ENCODE measurements around the gene UBE2F. TPM values are rescaled to one million over a fixed set of nuclear protein-coding genes. Genes with fewer than 3 reads are reported as not detected.

The UBE2F gene
- total RNA-seq, 1 experiment from 2014 or later: 62.1 TPM

DNA sequence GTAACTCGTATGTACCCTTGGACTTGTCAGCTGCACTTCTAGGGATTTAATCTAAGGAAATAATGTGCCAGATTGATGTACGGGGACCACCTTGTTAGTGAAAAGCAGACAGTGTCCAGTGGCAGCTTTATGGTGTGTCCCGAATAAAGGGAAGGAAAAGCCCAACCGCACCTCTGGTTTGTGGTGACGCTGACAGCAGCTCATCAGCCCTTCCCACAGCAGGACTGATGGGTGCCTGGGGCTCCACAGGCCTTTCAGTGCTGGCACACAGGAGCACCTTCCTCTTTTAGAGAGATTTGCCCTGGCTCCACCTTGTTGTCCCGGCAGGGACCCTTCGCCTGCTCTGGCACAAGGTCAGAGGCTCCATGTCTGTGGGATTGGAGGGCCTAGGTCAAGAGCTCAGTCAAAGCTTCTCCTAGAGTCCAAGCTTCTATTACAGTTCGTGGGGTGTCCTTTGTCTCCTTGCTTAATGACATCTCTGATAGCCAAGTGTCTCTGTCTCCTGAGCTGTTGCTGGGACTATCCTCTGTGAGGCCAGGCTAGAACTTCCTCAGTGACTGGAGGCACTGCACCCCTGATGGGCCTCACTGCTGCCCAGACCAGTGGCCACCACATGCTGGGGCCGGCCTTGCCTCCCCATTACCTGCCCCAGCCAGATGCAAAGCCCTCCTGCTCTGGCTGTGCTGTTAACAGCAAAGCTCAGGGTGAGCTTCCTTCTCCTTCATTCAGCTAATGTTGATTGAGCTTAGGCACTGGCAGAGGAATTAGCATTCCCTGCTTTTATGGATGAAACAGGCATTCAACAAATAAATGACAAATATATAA, 61.0 kb downstream of the UBE2F start:
- no CpG with 5 or more reads among the region's 9 CpGs for WGBS (ENCODE audit: extremely low coverage, insufficient read length, low lambda C conversion rate)
- no peaks in the 10 kb centered on the region; the same call in 1 of the 2 replicates for H3K4me1 ChIP-seq (ENCODE audit: insufficient read depth, low read length)
- H3K4ac ChIP-seq (ENCODE audit: low read depth, low read length): no peak overlapping the region
- no peak overlapping the region for H2AK5ac ChIP-seq (ENCODE audit: insufficient read length, low read length)
- peaks cover 2% of the 10 kb centered on the region; the same call in 1 of the 2 replicates for H3K79me2 ChIP-seq (ENCODE audit: insufficient read depth, low read length)
- peak; percentile 41 for DNase-seq
- no peaks in the 10 kb centered on the region for H4K20me1 ChIP-seq (ENCODE audit: control insufficient read depth, insufficient read depth, insufficient read length)
- Mint-ChIP-seq H3K9me3 (no peaks in the 10 kb centered on the region), H3K4me1 (peaks cover 18 to 20% of the 10 kb centered on the region in 2 experiments), H3K4me3 (peak overlapping the region in 1 of 2 experiments; percentile 2; a peak in 1 of 5 replicates), H3K27me3 (ENCODE audit: low read depth) (no peaks in the 10 kb centered on the region), H3K36me3 (ENCODE audit: insufficient read depth in 1 of 3, low read depth in 3 of 3) (peaks cover 11 to 39% (median 30%) of the 10 kb centered on the region in 3 experiments; a peak in 5 of 7 replicates), H3K27ac (peak overlapping the region in 2 of 3 experiments; percentile 76 to 92; a peak in 3 of 7 replicates)
- H3K27ac ChIP-seq (ENCODE audit: insufficient read length, low read depth, low read length): no peak overlapping the region
- H3K23ac ChIP-seq (ENCODE audit: insufficient read length, low read depth, low read length): no peak overlapping the region
- H3K9ac ChIP-seq (ENCODE audit: extremely low read depth, insufficient read length, low read length): no peak overlapping the region
- no peak overlapping the region for H2BK120ac ChIP-seq (ENCODE audit: low read depth, low read length, poor library complexity, severe bottlenecking)
- no peak overlapping the region for H3T11ph ChIP-seq (ENCODE audit: low read length)
- no peak overlapping the region for H2BK12ac ChIP-seq (ENCODE audit: insufficient read length, low read depth, low read length)
- H2AFZ ChIP-seq (ENCODE audit: low read length): no peak overlapping the region
- no peaks in the 10 kb centered on the region for H3K79me1 ChIP-seq (ENCODE audit: insufficient read depth, low read depth, low read length, poor library complexity, severe bottlenecking)
- no peak overlapping the region for H2BK20ac ChIP-seq (ENCODE audit: low read depth, low read length, poor library complexity, severe bottlenecking)
- no peak overlapping the region for H4K8ac ChIP-seq (replicated peaks; ENCODE audit: insufficient read length, low read depth, low read length)
- no peaks in the 10 kb centered on the region for H3K9me3 ChIP-seq (ENCODE audit: control insufficient read depth, low read depth, low read length)
- H4K91ac ChIP-seq (ENCODE audit: insufficient read length, low read depth, low read length): no peak overlapping the region
- no peak overlapping the region for H4K5ac ChIP-seq (ENCODE audit: insufficient read length, low read depth, low read length)
- TF ChIP-seq, protein P1, sequence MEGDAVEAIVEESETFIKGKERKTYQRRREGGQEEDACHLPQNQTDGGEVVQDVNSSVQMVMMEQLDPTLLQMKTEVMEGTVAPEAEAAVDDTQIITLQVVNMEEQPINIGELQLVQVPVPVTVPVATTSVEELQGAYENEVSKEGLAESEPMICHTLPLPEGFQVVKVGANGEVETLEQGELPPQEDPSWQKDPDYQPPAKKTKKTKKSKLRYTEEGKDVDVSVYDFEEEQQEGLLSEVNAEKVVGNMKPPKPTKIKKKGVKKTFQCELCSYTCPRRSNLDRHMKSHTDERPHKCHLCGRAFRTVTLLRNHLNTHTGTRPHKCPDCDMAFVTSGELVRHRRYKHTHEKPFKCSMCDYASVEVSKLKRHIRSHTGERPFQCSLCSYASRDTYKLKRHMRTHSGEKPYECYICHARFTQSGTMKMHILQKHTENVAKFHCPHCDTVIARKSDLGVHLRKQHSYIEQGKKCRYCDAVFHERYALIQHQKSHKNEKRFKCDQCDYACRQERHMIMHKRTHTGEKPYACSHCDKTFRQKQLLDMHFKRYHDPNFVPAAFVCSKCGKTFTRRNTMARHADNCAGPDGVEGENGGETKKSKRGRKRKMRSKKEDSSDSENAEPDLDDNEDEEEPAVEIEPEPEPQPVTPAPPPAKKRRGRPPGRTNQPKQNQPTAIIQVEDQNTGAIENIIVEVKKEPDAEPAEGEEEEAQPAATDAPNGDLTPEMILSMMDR (conservative IDR thresholded peaks at IDR 0.05): no peak
- no peak overlapping the region for H3K56ac ChIP-seq (ENCODE audit: insufficient read length, low read depth, low read length)
- no peaks in the 10 kb centered on the region for H3K27me3 ChIP-seq (ENCODE audit: insufficient read depth, low read length)
- H3K23me2 ChIP-seq (ENCODE audit: insufficient read length, low read depth, low read length, poor library complexity, severe bottlenecking): no peaks in the 10 kb centered on the region
- H2BK5ac ChIP-seq (ENCODE audit: insufficient read length, low read length): no peak overlapping the region
- no peak overlapping the region for H3K14ac ChIP-seq (ENCODE audit: insufficient read depth, low read length)
- H2BK15ac ChIP-seq (ENCODE audit: low read depth, low read length): no peak overlapping the region
- H3K4me2 ChIP-seq (ENCODE audit: insufficient read depth, insufficient read length, low read length): no peak overlapping the region
- no peak overlapping the region for H3K18ac ChIP-seq (ENCODE audit: insufficient read length, low read depth, low read length)

Measured in H9 (cell line).